ENCODE measurements around the gene PSME3.

PSME3 gene

DNA sequence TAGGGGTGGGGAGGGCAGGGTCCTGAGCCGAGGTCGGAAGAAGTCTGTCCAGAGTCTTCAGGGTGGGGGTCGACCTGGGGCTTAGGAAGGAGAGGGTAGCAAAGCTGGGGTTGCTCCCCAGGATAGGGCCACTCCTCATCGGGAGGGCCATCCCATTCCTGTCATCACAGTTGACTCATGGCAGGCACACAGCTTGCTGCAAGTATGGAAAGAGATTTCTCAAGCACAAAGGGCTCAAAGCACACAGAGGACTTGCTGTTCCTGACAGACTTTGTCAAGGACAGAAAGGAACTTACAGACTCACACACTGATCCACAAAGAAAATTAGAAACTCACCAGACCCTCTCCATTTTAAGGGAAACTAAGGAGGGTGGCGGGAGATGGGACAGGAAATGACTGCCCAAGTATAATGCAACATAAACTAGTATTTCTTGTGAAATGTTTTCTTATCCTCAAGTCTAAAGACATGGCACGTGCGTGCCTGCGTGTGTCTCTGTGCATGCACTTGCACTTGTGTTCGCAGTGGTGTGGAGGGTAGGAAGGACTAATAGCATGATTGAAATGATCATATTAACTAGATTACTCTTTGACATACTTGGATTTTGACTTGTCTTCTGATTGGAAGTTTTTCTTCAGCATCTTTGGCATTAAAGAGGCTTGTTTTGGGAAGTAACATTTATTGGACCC is 13.5 kb downstream of the PSME3 start:
- no peak overlapping the region for H3K4me2 ChIP-seq (ENCODE audit: insufficient read depth, low read length)
- no peak overlapping the region for H3K9ac ChIP-seq (ENCODE audit: low read depth, low read length)
- no peak overlapping the region for H3K27ac ChIP-seq (ENCODE audit: low read length)
- H2AFZ ChIP-seq (ENCODE audit: low read depth, low read length) = no peak overlapping the region
- ATAC-seq (ENCODE audit: insufficient read depth, low read depth) (no peak), DNase-seq (no peak)
- peaks cover 40% of the 10 kb centered on the region for H3K36me3 ChIP-seq (ENCODE audit: insufficient read depth, low read length)
- no peaks in the 10 kb centered on the region for H3K27me3 ChIP-seq (ENCODE audit: insufficient read depth, low read length, poor library complexity)
- no peaks in the 10 kb centered on the region for H3K79me2 ChIP-seq (ENCODE audit: insufficient read depth, low read length)
- H3K9me3 ChIP-seq (ENCODE audit: insufficient read depth, low read length, severe bottlenecking) = no peaks in the 10 kb centered on the region
- H3K4me1 ChIP-seq (ENCODE audit: insufficient read depth, low read length) = no peaks in the 10 kb centered on the region
- peaks cover 16% of the 10 kb centered on the region for H4K20me1 ChIP-seq (ENCODE audit: insufficient read depth, low read length)
- H3K4me3 ChIP-seq (ENCODE audit: low read depth in 1 of 2, low read length in 2 of 2) = no peak overlapping the region
- TF ChIP-seq, protein P1, sequence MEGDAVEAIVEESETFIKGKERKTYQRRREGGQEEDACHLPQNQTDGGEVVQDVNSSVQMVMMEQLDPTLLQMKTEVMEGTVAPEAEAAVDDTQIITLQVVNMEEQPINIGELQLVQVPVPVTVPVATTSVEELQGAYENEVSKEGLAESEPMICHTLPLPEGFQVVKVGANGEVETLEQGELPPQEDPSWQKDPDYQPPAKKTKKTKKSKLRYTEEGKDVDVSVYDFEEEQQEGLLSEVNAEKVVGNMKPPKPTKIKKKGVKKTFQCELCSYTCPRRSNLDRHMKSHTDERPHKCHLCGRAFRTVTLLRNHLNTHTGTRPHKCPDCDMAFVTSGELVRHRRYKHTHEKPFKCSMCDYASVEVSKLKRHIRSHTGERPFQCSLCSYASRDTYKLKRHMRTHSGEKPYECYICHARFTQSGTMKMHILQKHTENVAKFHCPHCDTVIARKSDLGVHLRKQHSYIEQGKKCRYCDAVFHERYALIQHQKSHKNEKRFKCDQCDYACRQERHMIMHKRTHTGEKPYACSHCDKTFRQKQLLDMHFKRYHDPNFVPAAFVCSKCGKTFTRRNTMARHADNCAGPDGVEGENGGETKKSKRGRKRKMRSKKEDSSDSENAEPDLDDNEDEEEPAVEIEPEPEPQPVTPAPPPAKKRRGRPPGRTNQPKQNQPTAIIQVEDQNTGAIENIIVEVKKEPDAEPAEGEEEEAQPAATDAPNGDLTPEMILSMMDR (IDR thresholded peaks at IDR 0.05; ENCODE audit: borderline replicate concordance, extremely low read depth, low read length, poor library complexity, severe bottlenecking) = no peak
- no peak for TF ChIP-seq EZH2 (IDR thresholded peaks at IDR 0.05; ENCODE audit: borderline replicate concordance, low read depth, low read length, severe bottlenecking)

DNA sequence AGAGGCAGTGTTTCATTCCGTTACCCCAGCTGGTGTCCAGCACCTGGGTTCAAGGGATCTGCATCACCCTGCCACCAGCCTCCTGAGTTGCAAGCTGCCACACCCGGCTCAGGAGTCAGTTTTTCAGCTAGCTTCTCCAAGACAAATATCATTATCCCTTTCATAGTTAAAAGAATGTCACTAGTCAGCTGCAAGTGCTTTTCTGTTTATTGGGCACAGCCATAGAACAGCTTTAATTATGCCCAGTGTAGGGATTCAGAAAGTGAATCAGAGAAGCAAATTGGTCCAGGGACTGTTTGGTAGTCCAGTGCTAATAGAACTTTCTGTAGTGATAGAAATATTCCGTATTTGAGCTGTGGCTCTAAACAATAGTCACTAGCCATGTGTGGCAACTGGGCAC is 14.9 kb downstream of the PSME3 start:
- Histone ChIP-seq H3K9ac (ENCODE audit: low read depth, low read length) (no peak overlapping the region), H3K36me3 (ENCODE audit: insufficient read depth, low read length) (peaks cover 26% of the 10 kb centered on the region), H3K9me3 (ENCODE audit: insufficient read depth, low read length, severe bottlenecking) (no peaks in the 10 kb centered on the region), H2AFZ (ENCODE audit: low read depth, low read length) (no peak overlapping the region), H3K4me3 (ENCODE audit: low read depth in 1 of 2, low read length in 2 of 2) (no peak overlapping the region), H3K4me1 (ENCODE audit: insufficient read depth, low read length) (no peaks in the 10 kb centered on the region), H3K27me3 (ENCODE audit: insufficient read depth, low read length, poor library complexity) (no peaks in the 10 kb centered on the region), H3K27ac (ENCODE audit: low read length) (no peak overlapping the region), H4K20me1 (ENCODE audit: insufficient read depth, low read length) (peaks cover 16% of the 10 kb centered on the region), H3K79me2 (ENCODE audit: insufficient read depth, low read length) (no peaks in the 10 kb centered on the region), H3K4me2 (ENCODE audit: insufficient read depth, low read length) (no peak overlapping the region)
- TF ChIP-seq, protein P1 (IDR thresholded peaks at IDR 0.05; ENCODE audit: borderline replicate concordance, extremely low read depth, low read length, poor library complexity, severe bottlenecking) = no peak
- TF ChIP-seq EZH2 (IDR thresholded peaks at IDR 0.05; ENCODE audit: borderline replicate concordance, low read depth, low read length, severe bottlenecking) = no peak
- ATAC-seq (ENCODE audit: insufficient read depth, low read depth) = no peak
- DNase-seq = no peak

DNA sequence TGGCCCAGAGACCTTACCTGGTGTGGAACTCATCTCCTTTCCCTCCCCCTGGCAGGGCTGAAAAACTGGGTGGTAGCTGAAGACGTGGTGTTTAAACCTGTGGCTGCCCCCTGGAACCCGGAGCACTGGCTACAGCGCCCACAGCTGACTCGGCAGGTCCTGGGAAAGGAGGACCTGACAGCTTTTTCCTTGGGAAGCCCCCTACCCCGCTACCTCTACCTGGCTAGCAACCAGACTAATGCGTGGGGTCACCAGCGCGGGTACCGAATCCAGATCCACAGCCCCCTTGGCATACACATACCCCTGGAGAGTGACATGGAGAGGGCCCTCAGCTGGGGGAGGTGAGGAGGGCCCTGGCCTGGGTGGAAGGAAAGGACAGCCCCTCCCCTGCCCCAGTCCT is 15.8 kb downstream of the PSME3 start:
- no peaks in the 10 kb centered on the region for H3K4me1 ChIP-seq (ENCODE audit: insufficient read depth, low read length)
- H4K20me1 ChIP-seq (ENCODE audit: insufficient read depth, low read length) = peaks cover 12% of the 10 kb centered on the region
- H3K4me3 ChIP-seq (ENCODE audit: low read depth in 1 of 2, low read length in 2 of 2) = no peak overlapping the region
- DNase-seq = no peak
- no peak overlapping the region for H3K4me2 ChIP-seq (ENCODE audit: insufficient read depth, low read length)
- no peaks in the 10 kb centered on the region for H3K9me3 ChIP-seq (ENCODE audit: insufficient read depth, low read length, severe bottlenecking)
- no peaks in the 10 kb centered on the region for H3K79me2 ChIP-seq (ENCODE audit: insufficient read depth, low read length)
- H3K27ac ChIP-seq (ENCODE audit: low read length) = no peak overlapping the region
- TF ChIP-seq, protein P1 (IDR thresholded peaks at IDR 0.05; ENCODE audit: borderline replicate concordance, extremely low read depth, low read length, poor library complexity, severe bottlenecking) = no peak
- no peak for TF ChIP-seq EZH2 (IDR thresholded peaks at IDR 0.05; ENCODE audit: borderline replicate concordance, low read depth, low read length, severe bottlenecking)
- no peak overlapping the region for H3K9ac ChIP-seq (ENCODE audit: low read depth, low read length)
- H2AFZ ChIP-seq (ENCODE audit: low read depth, low read length) = no peak overlapping the region
- ATAC-seq (ENCODE audit: insufficient read depth, low read depth) = no peak
- H3K36me3 ChIP-seq (ENCODE audit: insufficient read depth, low read length) = peaks cover 17% of the 10 kb centered on the region
- H3K27me3 ChIP-seq (ENCODE audit: insufficient read depth, low read length, poor library complexity) = no peaks in the 10 kb centered on the region

Measured in DND-41 (cell line).